ENCODE results near the gene LRP1. TPM values are rescaled to one million over a fixed set of nuclear protein-coding genes. Genes with fewer than 3 reads are reported as not detected.

Gene LRP1
- total and polyA plus RNA-seq, 2 of the 4 experiments (the other 2 are of a cell fraction), result 73.1 to 142 TPM

DNA sequence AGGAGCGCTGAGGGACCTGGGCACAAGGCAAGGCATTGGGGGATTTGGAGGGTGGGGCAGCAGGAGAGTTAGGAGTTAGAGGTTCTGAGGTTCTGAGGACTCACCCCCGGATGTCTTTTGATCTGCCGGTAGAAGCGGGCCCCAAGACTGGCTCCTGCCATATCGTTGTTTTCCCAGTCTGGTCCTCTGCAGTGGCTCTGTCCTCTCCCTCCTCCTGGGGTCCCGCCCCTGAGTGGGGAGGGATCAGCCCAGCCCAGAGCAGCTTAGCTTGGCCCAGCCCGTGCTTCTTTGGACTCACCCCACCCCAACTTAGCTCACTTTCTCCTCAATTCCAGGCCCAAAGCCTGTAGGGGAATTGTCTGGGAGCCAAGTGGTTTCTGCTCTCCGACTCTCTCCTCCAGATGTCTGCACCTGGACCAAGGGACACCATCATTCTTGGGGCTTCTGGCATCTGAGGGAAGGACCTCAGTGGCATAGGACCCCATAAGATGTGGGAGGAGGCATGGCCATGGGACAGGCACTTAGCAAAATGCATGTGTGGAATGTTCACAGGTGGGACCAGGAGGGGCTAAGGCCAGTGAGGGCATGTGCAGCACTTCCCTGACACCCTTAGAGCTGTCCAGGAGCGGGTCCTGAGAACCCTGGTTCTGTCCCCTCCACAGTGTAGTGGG lies 108.8 kb downstream of the LRP1 start (continued):
- TF ChIP-seq, protein P1, sequence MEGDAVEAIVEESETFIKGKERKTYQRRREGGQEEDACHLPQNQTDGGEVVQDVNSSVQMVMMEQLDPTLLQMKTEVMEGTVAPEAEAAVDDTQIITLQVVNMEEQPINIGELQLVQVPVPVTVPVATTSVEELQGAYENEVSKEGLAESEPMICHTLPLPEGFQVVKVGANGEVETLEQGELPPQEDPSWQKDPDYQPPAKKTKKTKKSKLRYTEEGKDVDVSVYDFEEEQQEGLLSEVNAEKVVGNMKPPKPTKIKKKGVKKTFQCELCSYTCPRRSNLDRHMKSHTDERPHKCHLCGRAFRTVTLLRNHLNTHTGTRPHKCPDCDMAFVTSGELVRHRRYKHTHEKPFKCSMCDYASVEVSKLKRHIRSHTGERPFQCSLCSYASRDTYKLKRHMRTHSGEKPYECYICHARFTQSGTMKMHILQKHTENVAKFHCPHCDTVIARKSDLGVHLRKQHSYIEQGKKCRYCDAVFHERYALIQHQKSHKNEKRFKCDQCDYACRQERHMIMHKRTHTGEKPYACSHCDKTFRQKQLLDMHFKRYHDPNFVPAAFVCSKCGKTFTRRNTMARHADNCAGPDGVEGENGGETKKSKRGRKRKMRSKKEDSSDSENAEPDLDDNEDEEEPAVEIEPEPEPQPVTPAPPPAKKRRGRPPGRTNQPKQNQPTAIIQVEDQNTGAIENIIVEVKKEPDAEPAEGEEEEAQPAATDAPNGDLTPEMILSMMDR (conservative IDR thresholded peaks at IDR 0.05; ENCODE audit: low read depth, low read length), result no peak
- no peak for TF ChIP-seq BHLHE40 (IDR thresholded peaks at IDR 0.05; ENCODE audit: low read depth, low read length)
- TF ChIP-seq SMC3 (IDR thresholded peaks at IDR 0.05; ENCODE audit: low read depth, low read length), result no peak

DNA sequence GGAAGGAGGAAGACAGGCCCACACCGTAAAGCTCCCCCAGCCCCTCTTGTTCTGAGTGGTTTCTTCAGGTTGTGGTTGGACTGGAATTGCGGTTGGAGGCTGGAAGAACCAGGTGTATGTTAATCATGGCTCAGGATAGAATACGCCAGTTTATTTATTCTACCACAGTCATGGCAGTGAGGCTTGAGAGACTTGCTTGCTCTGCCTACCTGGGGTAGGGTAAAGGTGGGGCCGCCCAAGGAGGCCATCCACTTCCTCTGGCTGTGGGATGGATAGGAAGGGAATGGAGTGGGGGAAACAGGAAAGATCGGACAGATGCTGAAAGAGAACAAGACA lies 109.3 kb downstream of the LRP1 start:
- no peak overlapping the region for H3K56ac ChIP-seq (ENCODE audit: extremely low read depth, insufficient read depth, low read length)
- no peak overlapping the region for H4K91ac ChIP-seq (ENCODE audit: insufficient read depth, low read depth, low read length)
- H2AFZ ChIP-seq (replicated peaks; ENCODE audit: low read length, poor library complexity), result no peak overlapping the region
- intact Hi-C loops (cut with micrococcal nuclease), result loop anchor here (5.0 kb wide), 1 partner anchor 170 kb away; no protein-coding TSS in a partner anchor
- DNase-seq (no peak), ATAC-seq (ENCODE audit: low read depth) (no peak)
- no peak overlapping the region for H3K14ac ChIP-seq (replicated peaks; ENCODE audit: low read depth, low read length)
- H3K4me2 ChIP-seq (ENCODE audit: low read depth, low read length), result no peak overlapping the region
- TF ChIP-seq BHLHE40 (IDR thresholded peaks at IDR 0.05; ENCODE audit: low read depth, low read length), result no peak
- no peak overlapping the region for H2AK5ac ChIP-seq (ENCODE audit: low read depth, low read length)
- no peak overlapping the region for H2BK120ac ChIP-seq (ENCODE audit: low read depth, low read length)
- no peak overlapping the region for H3K9ac ChIP-seq (ENCODE audit: low read depth, low read length)
- ChIA-PET POLR2A (ENCODE audit: unreplicated experiment) (no interaction called here), CTCF (no interaction called here)
- no peak overlapping the region for H3K4ac ChIP-seq (ENCODE audit: low read depth, low read length)
- peaks cover 35% of the 10 kb centered on the region; the same call in 1 of the 2 replicates for H4K20me1 ChIP-seq (ENCODE audit: insufficient read depth, low read length)
- peaks cover 26% of the 10 kb centered on the region for H3K36me3 ChIP-seq (ENCODE audit: control insufficient read depth, insufficient read depth, low read length)
- no peaks in the 10 kb centered on the region for H3K9me3 ChIP-seq (ENCODE audit: control insufficient read depth, insufficient read depth, low read length)
- WGBS, 2 experiments (ENCODE audit: extremely low coverage in 2 of 2, insufficient read length in 1 of 2), result no CpG with 5 or more reads among the region's 5 CpGs
- peak overlapping the region; percentile 11 for H2AK9ac ChIP-seq (replicated peaks; ENCODE audit: low read depth, low read length, poor library complexity)
- peaks cover 12% of the 10 kb centered on the region for H3K4me1 ChIP-seq (ENCODE audit: control insufficient read depth, insufficient read depth, low read length)
- no peak overlapping the region for H3K4me3 ChIP-seq (ENCODE audit: insufficient read depth, low read depth, low read length)
- H3K79me1 ChIP-seq (ENCODE audit: low read depth in 1 of 2, low read length in 2 of 2), result peaks cover 5 to 28% of the 10 kb centered on the region in 2 experiments
- no peak overlapping the region for H2BK15ac ChIP-seq (ENCODE audit: low read depth, low read length)
- no peak overlapping the region for H4K5ac ChIP-seq (ENCODE audit: low read depth, low read length)
- no peak overlapping the region for H3K18ac ChIP-seq (ENCODE audit: low read depth, low read length)
- H2BK5ac ChIP-seq (ENCODE audit: low read depth, low read length, poor library complexity, severe bottlenecking), result no peak overlapping the region
- BruUV-seq (replicated peaks), result no TSS peak
- dilution Hi-C loops (cut with HindIII; ENCODE audit: low sequenced_read_pairs, unreplicated experiment), result no loop called here
- H3K9me1 ChIP-seq (ENCODE audit: insufficient read depth, low read length), result peaks cover 7% of the 10 kb centered on the region; the same call in 1 of the 2 replicates
- H3K23ac ChIP-seq (ENCODE audit: low read depth, low read length), result no peak overlapping the region
- H4K8ac ChIP-seq (ENCODE audit: low read depth in 2 of 2, low read length in 2 of 2), result no peak overlapping the region
- peaks cover 6% of the 10 kb centered on the region; the same call in 1 of the 2 replicates for H3K27me3 ChIP-seq (ENCODE audit: control insufficient read depth, insufficient read depth, low read length)
- in situ Hi-C loops (cut with MboI; ENCODE audit: low sequenced_read_pairs), result no loop called here
- no peak overlapping the region for H2BK20ac ChIP-seq (ENCODE audit: low read depth, low read length)
- H3K27ac ChIP-seq (ENCODE audit: insufficient read depth, low read length), result no peak overlapping the region

Measured in IMR-90 (cell line).